Activated gamma-delta T cell (primary cell): ENCODE results near the gene NDUFC2.
"Not testable (repeated sequence)": the region's sequence is repeated elsewhere in the genome, so short reads cannot be mapped to it uniquely, and the experiment has no call there.

Source experiments
- DNase-seq: peaks from one replicate; lab custom pipeline; 2025; lab: John Stamatoyannopoulos, UW

Gene NDUFC2

DNA sequence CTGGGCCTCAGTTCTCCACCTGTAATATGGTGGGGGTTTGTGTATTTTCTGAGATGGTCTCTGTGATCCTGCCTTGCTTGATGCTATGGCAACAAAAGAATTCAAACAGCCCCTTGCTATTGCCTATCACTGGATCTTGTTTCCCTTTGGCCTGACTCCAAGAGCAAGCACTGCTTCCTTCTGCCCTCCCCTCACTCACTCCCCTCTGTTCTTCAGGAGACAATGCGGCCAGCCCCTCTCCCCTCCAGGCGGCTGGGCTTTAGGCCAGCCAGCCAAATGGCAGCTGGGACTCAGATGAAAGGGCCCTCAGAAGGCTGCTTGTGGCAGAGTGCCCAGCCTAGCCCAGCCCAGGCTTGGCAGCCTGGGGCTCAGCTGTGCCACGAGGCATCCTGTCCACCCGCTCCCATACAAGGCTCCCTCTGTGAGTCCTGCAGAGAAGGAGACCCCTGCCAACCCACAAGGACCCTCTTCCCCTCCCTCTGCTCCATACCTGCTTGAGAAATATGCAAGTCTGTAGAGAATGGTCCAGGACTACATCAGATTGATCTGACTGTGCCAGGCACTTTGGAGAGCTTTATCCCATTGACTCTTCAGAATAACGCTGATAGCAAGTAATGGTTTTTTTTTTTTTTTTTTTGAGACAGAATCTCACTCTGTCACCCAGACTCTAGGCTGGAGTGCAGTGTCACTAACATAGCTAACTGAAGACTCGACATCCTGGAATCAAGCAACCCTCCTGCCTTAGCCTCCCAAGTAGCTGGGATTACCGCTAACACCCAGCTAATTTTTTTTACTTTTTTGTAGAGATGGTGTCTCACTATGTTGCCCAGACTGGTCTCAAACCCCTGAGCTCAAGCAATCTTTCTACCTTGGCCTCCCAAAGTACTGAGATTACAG is 49.0 kb downstream of the NDUFC2 start:
- no peak for DNase-seq

DNA sequence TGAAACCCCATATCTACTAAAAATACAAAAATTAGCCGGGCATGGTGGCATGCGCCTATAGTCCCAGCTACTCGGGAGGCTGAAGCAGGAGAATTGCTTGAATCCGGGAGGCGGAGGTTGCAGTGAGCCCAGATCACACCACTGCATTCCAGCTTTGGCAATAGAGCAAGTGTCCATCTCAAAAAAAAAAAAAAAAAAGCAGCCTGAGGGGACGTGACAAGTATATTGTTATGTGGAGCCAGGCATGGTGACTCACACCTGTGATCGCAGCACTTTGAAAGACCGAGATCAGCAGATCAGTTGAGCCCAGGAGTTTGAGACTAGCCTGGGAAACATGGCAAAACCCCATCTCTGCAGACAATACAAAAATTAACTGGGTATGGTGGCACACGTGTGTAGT is 51.2 kb downstream of the NDUFC2 start:
- DNase-seq, result not testable (repeated sequence)

DNA sequence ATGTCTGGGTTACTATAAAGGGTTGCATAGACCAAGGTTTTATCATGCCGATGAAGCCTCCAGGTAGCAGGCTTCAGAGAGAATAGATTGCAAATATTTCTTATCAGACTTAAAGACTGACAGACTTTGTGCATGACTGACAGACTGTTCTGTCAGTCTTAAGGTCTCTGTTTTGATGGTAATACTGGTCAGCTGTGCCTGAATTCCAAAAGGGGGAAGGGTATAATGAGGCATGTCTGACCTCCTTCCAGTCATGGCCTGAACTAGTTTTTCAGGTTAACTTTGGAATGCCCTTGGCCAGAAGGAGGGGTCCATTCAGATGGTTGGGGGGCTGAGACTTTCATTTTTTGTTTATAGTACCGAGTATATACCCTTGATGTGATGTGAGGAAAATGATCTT is 51.9 kb downstream of the NDUFC2 start:
- DNase-seq, result no peak

DNA sequence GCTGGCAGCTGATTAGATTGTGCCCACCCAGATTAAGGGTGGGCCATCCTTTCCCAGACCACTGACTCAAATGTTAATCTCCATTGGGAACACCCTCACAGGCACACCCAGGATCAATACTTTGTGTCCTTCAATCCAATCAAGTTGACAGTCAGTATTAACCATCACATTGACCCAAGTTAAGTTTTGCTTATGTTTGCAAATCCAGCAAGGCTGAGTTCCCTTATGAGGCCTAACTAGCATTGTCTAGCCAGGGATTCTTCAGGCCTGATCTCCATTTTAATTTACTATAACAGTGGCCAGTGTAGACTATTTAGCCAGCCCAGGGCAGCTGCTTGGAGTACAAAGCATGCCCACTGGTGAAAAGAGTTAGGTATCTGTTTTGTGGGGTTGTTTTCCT is 54.3 kb downstream of the NDUFC2 start:
- no peak for DNase-seq

DNA sequence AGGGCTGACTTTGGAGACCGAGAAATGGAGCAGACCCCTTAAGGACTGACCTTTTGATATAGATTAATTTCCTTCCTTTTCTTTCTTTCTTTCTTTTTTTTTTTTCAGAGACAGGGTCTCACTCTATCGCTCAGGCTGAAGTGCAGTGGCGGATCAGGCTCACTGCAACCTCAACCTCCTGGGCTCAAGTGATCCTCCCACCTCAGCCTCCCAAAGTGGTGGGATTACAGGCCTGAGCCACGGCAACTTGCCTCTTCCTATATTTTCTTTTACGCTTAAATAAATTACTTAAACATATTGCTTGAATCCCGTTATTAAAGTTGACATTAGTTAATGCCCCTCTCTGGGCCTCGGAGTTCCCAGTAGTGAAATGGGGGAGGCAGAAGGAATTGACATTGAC is 56.2 kb downstream of the NDUFC2 start:
- no peak for DNase-seq

DNA sequence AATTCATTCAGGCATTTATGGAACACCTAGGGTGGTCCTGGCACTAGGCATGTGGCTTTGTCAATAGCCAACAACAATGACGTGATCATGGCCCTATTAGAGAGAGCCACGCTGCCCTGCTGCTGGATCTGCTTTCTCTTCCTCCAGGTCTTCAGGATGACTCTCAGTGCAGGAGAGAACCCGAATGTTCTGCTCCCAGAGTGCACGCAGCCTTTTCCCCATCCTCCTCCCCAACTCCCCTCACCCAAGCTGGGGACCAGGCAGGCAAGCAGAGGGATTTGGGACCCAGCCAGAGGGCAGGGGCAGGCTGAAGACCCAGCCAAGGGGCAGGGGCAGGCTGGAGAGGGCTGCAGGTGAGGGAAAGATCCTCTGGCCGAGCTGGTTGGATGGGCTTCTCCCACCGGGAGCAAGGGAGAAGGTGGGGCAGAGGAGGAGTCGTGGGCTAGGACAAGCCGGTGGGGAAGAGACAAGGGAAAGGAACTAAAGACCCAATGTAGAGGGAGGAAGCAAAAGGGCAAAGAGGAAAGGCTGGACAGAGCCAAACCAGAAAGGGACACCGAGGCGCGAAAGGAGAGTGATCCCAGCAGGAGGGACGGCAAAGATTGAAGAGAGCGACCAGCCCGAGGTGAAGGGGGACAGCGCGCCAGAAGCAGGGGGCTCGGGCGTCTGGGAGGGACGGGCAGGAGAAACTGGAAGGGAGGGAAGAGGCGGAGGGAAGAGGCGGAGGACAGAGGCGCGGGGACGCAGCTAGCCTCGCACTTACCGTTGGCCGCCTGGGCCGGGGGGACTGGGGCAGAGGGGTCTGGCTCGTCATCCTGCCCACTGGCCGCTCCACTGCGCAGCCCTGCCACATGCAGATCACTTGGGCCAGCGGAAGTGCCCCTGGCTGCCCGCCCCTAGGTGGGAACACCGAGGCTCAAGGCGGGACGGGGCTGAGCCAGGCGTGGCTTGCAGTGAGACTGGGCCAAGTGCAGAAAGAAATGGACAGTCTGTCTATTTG is 57.0 kb downstream of the NDUFC2 start, which contains the start of gene KCTD14:
Gene KCTD14 (minus strand): TSS at position 880 of the 1,000 bp plus-strand sequence. CDS start 27 bp downstream, at position 853.
- DNase-seq, result no peak

DNA sequence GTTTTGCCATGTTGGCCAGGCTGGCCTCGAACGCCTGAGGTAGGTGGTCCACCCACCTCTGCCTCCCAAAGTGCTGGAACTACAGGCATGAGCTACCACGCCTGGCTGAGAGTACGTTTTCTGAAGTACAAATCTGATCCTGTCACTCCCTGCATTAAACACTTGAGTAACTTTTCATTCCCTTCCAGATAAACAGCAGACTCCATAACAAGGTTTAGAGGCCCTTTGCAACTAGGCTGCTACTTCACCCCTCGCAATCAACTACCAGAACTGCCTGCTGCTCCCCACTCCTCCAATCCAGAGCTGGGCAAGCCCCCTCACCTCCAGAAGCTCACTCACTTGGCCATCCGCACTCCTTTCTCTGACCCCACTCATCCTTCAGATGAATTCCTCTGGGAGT is 58.1 kb downstream of the NDUFC2 start:
- no peak for DNase-seq

DNA sequence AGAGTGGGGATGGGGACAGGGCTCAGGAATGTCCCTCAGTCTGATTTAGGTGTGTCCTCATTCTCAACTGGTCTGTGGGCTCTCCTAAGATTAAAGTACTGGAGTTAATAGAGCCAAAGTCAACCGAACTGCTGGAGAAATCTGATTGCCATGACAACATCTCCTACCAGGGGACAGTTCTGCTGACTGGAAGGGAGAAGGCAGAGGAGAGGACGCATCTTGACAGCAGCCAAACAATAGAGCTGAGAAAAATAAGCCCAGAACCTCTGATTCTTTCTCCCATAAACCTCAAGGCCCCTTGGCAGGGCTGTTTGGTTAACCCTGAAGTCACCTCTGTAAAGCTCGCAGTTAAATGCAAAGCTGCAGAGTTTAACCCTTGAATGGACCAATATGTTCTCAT is 59.4 kb downstream of the NDUFC2 start:
- DNase-seq, result no peak

DNA sequence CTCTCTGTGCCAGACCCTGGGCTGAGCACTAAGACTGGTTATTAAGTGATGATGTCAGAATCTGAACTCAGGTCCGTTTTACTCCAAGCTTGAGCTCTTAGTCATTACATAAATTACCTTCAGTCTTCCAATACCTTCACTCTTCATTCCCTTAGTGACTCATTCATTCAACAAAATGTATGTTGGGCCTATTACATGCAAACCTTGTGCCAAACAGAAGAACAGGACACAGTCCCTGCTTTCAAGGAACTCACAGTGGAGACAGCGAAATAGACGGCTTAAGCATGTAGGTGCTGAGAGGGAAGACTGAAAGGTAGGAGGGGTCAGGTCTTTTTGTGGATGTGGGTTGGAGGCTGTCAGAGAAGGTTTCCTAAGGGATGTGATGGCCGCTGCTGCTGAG is 59.9 kb downstream of the NDUFC2 start:
- no peak for DNase-seq
